Mesothelial cell of epicardium (in vitro differentiated cells): ENCODE measurements around the gene GPRIN1. TPM values are rescaled to one million over a fixed set of nuclear protein-coding genes. Genes with fewer than 3 reads are reported as not detected.

Source experiments
- DNase-seq, 2 experiments: peaks; one replicate each; pipeline ENCODE4 v3.0.0; 2021; ENCODE audit warnings: low spot score in 2 of 2; ENCODE audit not compliant: unreplicated experiment in 2 of 2
- H3K27ac Mint-ChIP-seq: 2 replicates; pipeline ENCODE4 v1.8.0; 2021; ENCODE audit warnings: mixed read lengths
- H3K27me3 Mint-ChIP-seq: 2 replicates; pipeline ENCODE4 v1.8.0; 2021; ENCODE audit warnings: low read depth, mixed read lengths
- H3K36me3 Mint-ChIP-seq: 2 replicates; pipeline ENCODE4 v1.8.0; 2021; ENCODE audit warnings: mixed read lengths
- H3K4me1 Mint-ChIP-seq: 2 replicates; pipeline ENCODE4 v1.8.0; 2021; ENCODE audit warnings: mixed read lengths
- H3K4me3 Mint-ChIP-seq: 2 replicates; pipeline ENCODE4 v1.8.0; 2021; ENCODE audit warnings: mild to moderate bottlenecking, moderate library complexity, mixed read lengths
- H3K9me3 Mint-ChIP-seq: 2 replicates; pipeline ENCODE4 v1.8.0; 2021; ENCODE audit warnings: mixed read lengths
- CTCF ChIP-seq: fragments of 200-600 bp; sonication (generic); IDR thresholded peaks from one replicate; pipeline ENCODE4 v1.5.0; 2021; ENCODE audit warnings: antibody characterized with exemption; ENCODE audit not compliant: unreplicated experiment
- total RNA-seq: library from RNA; stranded (reverse); gene quantifications from 3 replicates; pipeline ENCODE4 v1.2.1, GENCODE V29; 2021

GPRIN1 gene
- total RNA-seq, 1 donor from 2014 or later: 1.3 TPM

- Mint-ChIP-seq H3K4me3 (no peak overlapping the region), H3K27ac (no peak overlapping the region), H3K9me3 (no peaks in the 10 kb centered on the region), H3K36me3 (no peaks in the 10 kb centered on the region), H3K27me3 (peaks cover 16% of the 10 kb centered on the region), H3K4me1 (no peaks in the 10 kb centered on the region)
- no peak for TF ChIP-seq CTCF
- DNase-seq: no peak
Observed at GRCh38 chr5:176570044-176570443, 39.9 kb downstream of the GPRIN1 start.

- Mint-ChIP-seq H3K36me3 (no peaks in the 10 kb centered on the region), H3K27me3 (peaks cover 13% of the 10 kb centered on the region), H3K9me3 (no peaks in the 10 kb centered on the region), H3K4me3 (no peak overlapping the region), H3K4me1 (no peaks in the 10 kb centered on the region), H3K27ac (no peak overlapping the region)
- TF ChIP-seq CTCF: no peak
- no peak for DNase-seq
Observed at GRCh38 chr5:176568657-176569056, 41.3 kb downstream of the GPRIN1 start.

GRCh38 chr5:176565760-176566288, 44.1 kb downstream of the GPRIN1 start:
- TF ChIP-seq CTCF: no peak
- H3K27ac Mint-ChIP-seq: no peak overlapping the region
- H3K4me3 Mint-ChIP-seq: no peak overlapping the region

GRCh38 chr5:176564002-176564401, 46.0 kb downstream of the GPRIN1 start:
- Mint-ChIP-seq H3K27me3 (peaks cover 10% of the 10 kb centered on the region), H3K4me3 (no peak overlapping the region), H3K36me3 (no peaks in the 10 kb centered on the region), H3K27ac (no peak overlapping the region), H3K9me3 (peaks cover 4% of the 10 kb centered on the region), H3K4me1 (no peaks in the 10 kb centered on the region)
- no peak for TF ChIP-seq CTCF
- no peak for DNase-seq

More at GRCh38 chr5:176565760-176566288, 44.1 kb downstream of the GPRIN1 start:
- no peak for DNase-seq
- Mint-ChIP-seq H3K36me3 (no peaks in the 10 kb centered on the region), H3K4me1 (no peaks in the 10 kb centered on the region), H3K9me3 (no peaks in the 10 kb centered on the region), H3K27me3 (peaks cover 14% of the 10 kb centered on the region)

- no peak for TF ChIP-seq CTCF
- DNase-seq: no peak
- H3K4me1 Mint-ChIP-seq: no peaks in the 10 kb centered on the region
- peaks cover 4% of the 10 kb centered on the region for H3K9me3 Mint-ChIP-seq
- peaks cover 10% of the 10 kb centered on the region for H3K27me3 Mint-ChIP-seq
- H3K4me3 Mint-ChIP-seq: no peak overlapping the region
- H3K36me3 Mint-ChIP-seq: no peaks in the 10 kb centered on the region
- H3K27ac Mint-ChIP-seq: no peak overlapping the region
Observed at GRCh38 chr5:176562189-176562588, 47.8 kb downstream of the GPRIN1 start.

- H3K4me3 Mint-ChIP-seq: no peak overlapping the region
- H3K9me3 Mint-ChIP-seq: peaks cover 4% of the 10 kb centered on the region
- DNase-seq: no peak
- peaks cover 10% of the 10 kb centered on the region for H3K27me3 Mint-ChIP-seq
- TF ChIP-seq CTCF: no peak
- no peaks in the 10 kb centered on the region for H3K4me1 Mint-ChIP-seq
- H3K36me3 Mint-ChIP-seq: no peaks in the 10 kb centered on the region
- H3K27ac Mint-ChIP-seq: no peak overlapping the region
Observed at GRCh38 chr5:176561259-176561658, 48.7 kb downstream of the GPRIN1 start.
